GM21619 (cell line): ENCODE measurements around the gene SMPDL3B.

Experiments used
- ATAC-seq: cut with Tn5 transposase; IDR thresholded peaks from one replicate; pipeline ENCODE4 v1.9.1; 2021; ENCODE audit not compliant: unreplicated experiment

Gene SMPDL3B

DNA sequence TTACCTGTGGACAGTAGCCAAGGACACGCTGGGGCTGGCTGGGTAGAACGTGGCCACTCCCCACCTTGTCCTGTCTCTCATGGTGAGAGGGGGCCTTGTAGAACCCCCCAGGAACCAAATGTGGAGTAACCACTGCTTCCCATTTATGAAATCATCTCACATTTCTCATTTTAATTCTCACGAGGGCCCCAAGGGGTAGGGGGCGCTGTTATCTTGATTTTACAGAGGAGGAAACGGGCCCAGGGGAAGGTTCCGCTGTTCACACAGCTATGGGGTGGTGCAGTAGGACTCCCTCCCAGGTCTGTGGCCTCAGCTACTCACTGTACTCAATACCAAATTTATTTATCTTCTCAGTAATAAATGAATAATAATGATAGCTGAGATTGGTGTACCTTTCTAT, 5.5 kb downstream of the SMPDL3B start:
- ATAC-seq = no peak

DNA sequence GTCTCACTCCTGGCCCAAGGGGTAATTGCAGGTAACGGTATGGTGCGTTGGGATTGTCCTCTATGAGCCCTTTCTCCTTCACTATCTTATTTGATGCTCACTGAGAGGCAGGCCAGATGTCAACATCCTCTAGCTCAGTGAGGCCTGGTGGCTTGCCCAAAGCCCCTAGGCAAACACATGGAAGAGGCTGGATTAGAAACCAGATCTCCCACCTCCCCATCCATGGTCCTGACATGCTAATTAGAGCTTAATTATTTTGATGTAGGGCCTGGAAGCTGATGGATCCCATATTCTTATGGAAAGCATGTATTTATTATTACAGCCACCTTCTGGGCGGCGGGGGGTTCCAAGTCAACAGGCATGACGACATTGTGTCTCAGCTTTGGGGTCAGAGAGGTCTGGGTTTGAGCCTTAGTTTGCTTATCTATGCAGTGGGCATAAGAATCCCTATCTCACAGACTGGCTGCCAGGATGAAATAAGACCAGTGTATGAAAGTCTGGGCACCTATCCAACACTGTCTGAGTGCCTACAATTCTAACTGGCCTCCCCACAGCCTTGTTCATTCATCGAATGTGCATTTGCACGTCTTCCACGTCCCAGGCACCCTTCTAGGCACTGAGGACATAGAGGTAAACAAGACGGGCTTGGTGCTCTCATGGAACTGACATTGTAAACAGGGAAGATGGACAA, 6.2 kb downstream of the SMPDL3B start:
- no peak for ATAC-seq

GRCh38 chr1:27941671-27942540, 7.1 kb downstream of the SMPDL3B start:
- ATAC-seq = no peak

DNA sequence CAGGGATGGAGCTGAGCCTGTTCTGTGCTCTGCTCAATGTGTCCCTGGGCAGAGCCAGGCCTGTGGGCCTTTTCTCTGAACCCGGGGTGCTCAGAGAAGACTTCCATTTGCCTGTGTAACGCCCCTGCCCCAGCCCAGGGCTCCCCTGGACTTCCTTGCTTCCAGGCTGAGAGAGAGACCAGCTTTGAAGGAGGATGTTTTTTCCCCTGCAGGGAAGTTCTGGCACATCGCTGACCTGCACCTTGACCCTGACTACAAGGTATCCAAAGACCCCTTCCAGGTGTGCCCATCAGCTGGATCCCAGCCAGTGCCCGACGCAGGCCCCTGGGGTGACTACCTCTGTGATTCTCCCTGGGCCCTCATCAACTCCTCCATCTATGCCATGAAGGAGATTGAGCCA, 10.2 kb downstream of the SMPDL3B start:
- no peak for ATAC-seq

- ATAC-seq = no peak
Observed at GRCh38 chr1:27949027-27949426, 14.2 kb downstream of the SMPDL3B start.

GRCh38 chr1:27951396-27951795, 16.6 kb downstream of the SMPDL3B start:
- no peak for ATAC-seq

- no peak for ATAC-seq
Observed at GRCh38 chr1:27952147-27952546, 17.3 kb downstream of the SMPDL3B start.

DNA sequence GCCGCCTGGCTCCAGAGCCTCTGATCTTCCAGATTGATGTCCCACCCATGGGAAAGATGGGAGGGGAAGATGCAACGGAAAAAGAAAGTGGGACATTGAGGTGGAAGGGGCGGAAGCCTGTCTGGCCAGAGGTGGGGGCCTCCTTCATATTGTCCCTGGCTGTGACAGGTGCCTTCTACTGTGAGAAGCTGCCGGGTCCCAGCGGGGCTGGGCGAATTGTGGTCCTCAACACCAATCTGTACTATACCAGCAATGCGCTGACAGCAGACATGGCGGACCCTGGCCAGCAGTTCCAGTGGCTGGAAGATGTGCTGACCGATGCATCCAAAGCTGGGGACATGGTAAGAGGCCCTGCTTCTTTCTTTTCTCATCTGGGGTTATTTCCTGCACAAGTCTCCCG, 19.4 kb downstream of the SMPDL3B start:
- no peak for ATAC-seq

DNA sequence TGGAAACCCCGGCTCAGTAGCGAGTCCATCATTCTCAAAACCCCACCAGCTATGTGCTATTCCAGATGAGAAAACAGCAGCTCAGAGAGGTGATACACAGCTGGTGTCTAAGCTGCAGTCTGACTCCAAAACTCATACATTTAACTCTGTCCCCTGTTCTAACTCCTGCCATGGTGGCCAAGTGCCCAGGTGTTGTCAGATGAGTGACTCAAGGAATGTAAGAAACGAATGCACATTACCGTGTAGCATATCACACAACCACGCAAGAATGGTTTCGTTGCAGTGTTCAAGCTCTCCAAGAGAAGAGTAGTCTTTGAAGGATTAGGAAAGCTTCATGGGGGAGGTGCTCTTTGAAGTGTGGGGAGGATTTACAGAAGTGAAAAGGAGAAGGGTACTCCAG, 20.3 kb downstream of the SMPDL3B start:
- no peak for ATAC-seq

GRCh38 chr1:27956761-27957160, 22.0 kb downstream of the SMPDL3B start:
- no peak for ATAC-seq

GRCh38 chr1:27957655-27958054, 22.9 kb downstream of the SMPDL3B start:
- no peak for ATAC-seq

GRCh38 chr1:27958513-27958912, 23.7 kb downstream of the SMPDL3B start:
- ATAC-seq = no peak

GRCh38 chr1:27959792-27960603, 25.2 kb downstream of the SMPDL3B start, which contains the start of gene XKR8:
Gene XKR8, plus strand, starts transcription at chr1:27959973. Its CDS starts 97 bp downstream, at chr1:27960070.
- peak; percentile 86 for ATAC-seq

DNA sequence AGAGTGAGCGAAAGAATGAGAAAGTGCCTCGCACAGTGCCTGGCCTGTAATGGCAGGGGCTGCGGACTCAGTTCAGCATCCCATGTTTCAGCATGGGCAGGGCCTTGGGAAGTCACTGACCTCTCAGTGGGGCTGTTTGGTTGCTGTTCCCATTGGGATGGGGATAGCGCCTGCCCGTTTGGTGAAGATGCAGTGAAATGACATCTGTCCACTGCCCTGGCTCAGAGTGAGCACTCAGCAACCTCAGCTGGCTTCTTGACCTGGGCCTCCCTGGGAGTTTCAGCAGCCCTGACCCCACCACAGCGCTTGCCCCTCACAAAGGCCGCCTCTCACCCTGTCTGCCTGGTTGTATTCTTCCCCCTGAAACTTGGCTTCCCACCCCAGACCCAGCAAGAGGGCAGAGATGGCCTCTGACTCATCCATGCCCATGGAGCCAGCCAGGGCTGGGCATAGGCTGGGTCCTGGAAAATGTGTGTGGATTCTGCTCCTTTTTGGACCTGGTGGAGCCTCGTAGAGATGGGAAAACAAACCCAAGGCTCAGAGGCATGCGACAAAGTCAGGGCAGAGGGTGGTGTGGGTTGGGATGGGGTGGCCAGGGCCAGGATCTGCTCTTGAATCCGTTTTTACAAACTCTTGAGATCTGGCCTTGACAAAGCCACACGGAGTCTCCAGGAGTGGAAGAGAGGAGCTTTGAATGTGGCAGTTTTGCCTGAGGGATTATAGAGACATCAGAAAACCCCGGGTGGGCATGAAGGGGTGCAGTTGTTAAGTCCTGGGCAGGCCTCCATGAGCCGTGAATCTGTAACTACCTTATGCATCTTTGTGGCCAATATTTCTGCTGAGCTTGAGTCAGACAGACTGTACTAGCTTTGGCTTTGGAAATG, 26.2 kb downstream of the SMPDL3B start:
- ATAC-seq = no peak

- no peak for ATAC-seq
Observed at GRCh38 chr1:27961646-27962221, 26.9 kb downstream of the SMPDL3B start.

GRCh38 chr1:27963393-27963792, 28.6 kb downstream of the SMPDL3B start:
- no peak for ATAC-seq

- ATAC-seq = no peak
Observed at GRCh38 chr1:27966402-27967105, 31.8 kb downstream of the SMPDL3B start.

DNA sequence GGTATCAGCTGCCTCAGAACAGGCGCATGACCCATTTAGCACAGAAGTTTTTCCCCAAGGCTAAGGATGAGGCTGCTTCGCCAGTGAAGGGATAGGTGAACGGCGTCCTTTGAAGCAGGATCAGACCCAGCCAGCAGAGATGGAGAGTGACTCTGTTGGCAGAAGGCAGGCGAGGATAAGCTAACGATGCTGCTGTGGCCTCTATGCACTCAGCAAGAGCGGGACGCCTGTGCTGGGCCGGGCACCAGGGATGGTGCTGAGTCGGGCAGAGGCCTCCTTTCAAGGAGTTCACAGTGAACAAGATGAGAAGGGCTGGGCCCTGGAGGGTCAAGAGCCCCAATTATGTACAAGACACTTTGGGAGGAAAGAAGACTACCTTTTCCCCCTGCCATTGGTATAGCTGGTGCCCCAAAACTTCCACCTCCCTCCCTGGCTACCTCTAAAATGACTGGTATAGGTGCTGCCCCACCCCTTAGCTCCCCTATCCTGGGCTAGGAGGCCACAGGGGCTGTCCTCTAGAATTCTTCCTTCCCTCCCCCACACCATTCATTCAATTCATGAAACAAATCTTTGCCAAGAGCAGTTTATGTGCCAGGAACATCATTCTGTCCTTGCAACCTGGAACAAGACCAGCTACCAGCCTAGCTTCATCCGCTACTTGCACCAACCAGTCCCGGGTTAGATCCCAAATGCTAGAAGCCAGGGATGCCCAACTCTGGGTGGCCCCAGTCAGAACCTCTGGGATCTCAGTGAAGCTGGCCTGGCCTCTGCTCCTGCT, 32.5 kb downstream of the SMPDL3B start:
- no peak for ATAC-seq
